ENCODE results near the gene WSB1.

- TF ChIP-seq CTCF (IDR thresholded peaks at IDR 0.05) (no peak), POLR2A (IDR thresholded peaks at IDR 0.05) (no peak)
Observed at GRCh38 chr17:27354491-27355081, 60.7 kb downstream of the WSB1 start.

Data from lower leg skin (tissue), 3 donors.